ENCODE data around the gene CRAT.

The CRAT gene

GRCh38 chr9:129095908-129096307 lies 14.7 kb downstream of the CRAT start:
- intact Hi-C loops (cut with DNase I), result no loop called here

GRCh38 chr9:129095170-129095667 lies 15.4 kb downstream of the CRAT start:
- intact Hi-C loops (cut with DNase I), result no loop called here
- peak in 1 of 10 donors; percentile 73 for DNase-seq

More at GRCh38 chr9:129095908-129096307, 14.7 kb downstream of the CRAT start:
- peak in 1 of 10 donors; percentile 72 for DNase-seq

- intact Hi-C loops (cut with DNase I), result no loop called here
- no peak for DNase-seq
These were observed 16.0 kb downstream of the CRAT start for GRCh38 chr9:129094387-129095169.

GRCh38 chr9:129093602-129094386 lies 16.8 kb downstream of the CRAT start:
- intact Hi-C loops (cut with DNase I), result no loop called here
- peak in 1 of 10 donors; percentile 59 for DNase-seq

DNA sequence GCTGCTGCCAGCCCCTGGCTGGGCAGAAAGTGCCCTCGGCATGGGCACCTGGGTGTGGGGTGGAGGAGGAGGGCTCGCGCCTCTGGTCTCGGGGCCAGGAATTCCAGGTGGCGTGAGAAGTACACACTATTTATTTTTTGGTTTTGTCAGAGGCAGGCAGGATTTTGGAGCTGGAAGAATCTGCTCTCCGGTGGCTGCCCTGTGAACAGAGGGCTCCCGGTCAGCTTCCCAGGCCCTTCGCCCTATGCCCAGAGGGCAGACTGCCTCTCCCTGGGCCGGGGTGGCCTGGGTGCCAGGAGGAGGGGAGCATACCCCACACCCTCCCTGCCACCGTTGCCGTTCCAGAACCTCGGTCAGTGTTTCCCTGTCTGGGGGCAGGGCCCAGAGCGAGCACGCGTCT lies 21.3 kb downstream of the CRAT start:
- intact Hi-C loops (cut with DNase I), result no loop called here
- DNase-seq, result peak in 1 of 10 donors; percentile 75

- intact Hi-C loops (cut with DNase I), result no loop called here
- DNase-seq, result peak in 1 of 10 donors; percentile 56
These were observed 26.5 kb downstream of the CRAT start for GRCh38 chr9:129084087-129084486.

- intact Hi-C loops (cut with DNase I), result loop anchor here (2.0 kb wide), 1 partner anchor 45 kb away; the partner anchor contains the start of gene MIGA2
- no peak for DNase-seq
These were observed 29.1 kb downstream of the CRAT start for GRCh38 chr9:129081388-129081904.

DNA sequence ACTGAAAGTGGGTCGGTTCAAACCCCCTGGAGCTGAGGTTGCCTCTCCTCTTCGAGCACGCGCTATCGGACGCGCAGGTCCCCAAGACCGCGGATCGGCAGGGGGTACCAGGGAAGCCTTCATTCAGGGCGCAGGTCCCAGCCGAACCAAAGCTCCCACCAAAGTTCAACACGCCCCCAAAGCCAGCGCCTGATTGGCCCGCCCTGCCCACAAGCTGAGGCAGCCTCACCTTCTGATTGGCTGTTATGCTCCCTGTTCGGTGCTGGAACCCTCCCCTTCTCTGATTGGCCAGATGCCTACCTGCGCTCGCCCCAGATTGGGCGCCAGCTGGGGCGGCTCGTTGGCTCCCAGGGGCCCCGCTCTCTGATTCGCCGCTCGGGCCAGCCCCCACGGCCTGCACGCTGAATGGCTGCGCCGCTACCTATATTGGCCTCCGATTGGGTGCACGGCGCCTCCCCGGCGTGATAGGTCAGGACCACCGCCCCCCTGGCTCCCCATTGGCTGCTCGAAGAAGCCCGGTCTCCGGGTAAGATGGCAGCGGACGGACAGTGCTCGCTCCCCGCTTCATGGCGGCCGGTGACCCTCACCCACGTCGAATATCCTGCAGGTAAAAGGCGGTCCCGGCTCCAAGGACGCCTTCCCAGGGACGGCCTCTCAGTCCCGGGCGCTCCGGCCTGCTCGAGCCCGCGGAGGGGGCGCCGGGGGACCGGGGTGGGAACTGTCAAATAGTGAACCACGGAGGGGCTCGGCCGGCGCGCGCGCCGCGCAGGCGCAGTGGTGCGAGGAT lies 29.8 kb downstream of the CRAT start, which contains the start of gene DOLPP1:
Gene DOLPP1 (plus strand): TSS at position 511 of the 787 bp plus-strand sequence. CDS start 21 bp downstream, at position 532.
- DNase-seq, result peak; percentile 96 to 100 (median 98)
- intact Hi-C loops (cut with DNase I), result loop anchor here (2.0 kb wide), 1 partner anchor 44 kb away; the partner anchor contains the start of gene MIGA2

DNA sequence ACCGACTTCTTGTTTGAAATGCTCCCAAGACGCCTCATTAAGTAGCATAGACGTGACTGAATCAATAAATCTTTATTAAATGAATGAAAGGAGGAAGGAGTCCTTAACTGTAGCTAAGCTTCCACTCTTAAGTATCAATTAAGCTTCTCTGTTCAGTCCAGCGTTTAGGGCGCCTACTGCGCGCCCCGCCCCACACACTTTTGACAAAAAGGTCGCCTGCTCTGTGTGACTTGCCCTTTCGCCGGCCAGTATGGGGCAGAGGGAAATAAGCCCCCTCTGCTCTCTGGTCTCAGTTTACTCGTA lies 30.3 kb downstream of the CRAT start:
- intact Hi-C loops (cut with DNase I), result loop anchor here (2.0 kb wide), 1 partner anchor 43 kb away; the partner anchor contains the start of gene MIGA2
- no peak for DNase-seq

GRCh38 chr9:129079829-129080228 lies 30.8 kb downstream of the CRAT start:
- DNase-seq, result no peak
- intact Hi-C loops (cut with DNase I), result loop anchor here (2.0 kb wide), 1 partner anchor 43 kb away; the partner anchor contains the start of gene MIGA2

DNA sequence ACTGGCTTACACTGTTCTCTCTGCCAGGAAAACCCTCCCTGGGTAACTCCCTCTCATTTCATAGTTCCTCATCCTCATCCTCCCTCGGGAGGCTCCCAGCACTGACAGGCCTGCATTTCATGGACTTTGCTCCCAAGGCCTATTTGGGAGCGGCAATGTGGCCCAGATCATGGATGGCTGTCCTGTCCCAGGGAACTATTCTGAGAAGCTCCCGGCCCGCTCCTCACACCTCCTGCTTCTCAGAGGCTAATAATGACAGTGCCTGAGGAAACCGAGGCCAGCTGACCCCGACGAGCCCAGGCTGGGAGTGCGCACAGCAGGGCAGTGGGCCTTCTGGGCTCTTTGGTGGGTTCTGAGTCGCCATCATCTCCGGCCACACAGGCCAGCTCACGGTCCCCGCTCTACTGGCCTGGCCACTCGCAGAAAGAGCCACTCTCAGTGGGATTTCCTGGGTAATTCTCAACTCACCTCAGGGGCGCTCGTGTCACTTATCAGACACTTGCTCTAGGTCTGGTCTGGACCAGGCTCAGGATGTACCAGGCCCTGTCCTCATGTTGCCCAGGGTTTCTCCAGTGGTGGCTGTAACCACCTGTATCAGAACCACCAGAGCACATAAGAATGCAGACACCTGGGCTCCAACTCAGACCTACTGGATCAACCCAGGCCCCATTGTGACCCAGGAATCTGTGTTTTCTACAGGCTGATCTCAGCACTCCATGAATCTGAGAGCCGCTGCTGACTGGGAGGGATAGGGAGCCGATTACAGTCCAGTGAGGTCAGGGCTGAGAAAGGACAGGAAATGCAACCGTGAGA lies 31.7 kb downstream of the CRAT start:
- intact Hi-C loops (cut with DNase I), result no loop called here

GRCh38 chr9:129077236-129077635 lies 33.4 kb downstream of the CRAT start:
- no peak for DNase-seq
- intact Hi-C loops (cut with DNase I), result no loop called here

More for the DNA sequence above, 31.7 kb downstream of the CRAT start:
- peak in 1 of 10 donors; percentile 41 for DNase-seq

DNA sequence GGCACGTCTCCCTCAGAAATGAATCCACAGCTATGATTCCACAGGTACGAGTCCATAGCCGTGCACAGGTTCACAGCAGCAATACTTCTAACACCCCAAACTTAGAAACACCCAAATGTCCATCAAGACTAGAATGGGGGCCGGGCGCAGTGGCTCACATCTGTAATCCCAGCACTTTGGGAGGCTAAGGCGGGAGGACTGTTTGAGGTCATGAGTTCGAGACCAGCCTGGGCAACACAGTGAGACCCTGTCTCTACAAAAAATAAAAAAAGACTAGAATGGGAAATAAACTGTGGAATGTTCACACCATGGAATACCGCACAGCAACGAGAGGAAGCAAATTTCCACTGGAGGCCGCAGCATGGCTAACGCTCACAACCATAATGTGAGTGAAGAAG lies 34.0 kb downstream of the CRAT start:
- intact Hi-C loops (cut with DNase I), result no loop called here
- peak in 1 of 10 donors; percentile 53 for DNase-seq

- intact Hi-C loops (cut with DNase I), result no loop called here
- DNase-seq, result peak in 1 of 10 donors; percentile 32
These were observed 34.5 kb downstream of the CRAT start for GRCh38 chr9:129075996-129076639.

DNA sequence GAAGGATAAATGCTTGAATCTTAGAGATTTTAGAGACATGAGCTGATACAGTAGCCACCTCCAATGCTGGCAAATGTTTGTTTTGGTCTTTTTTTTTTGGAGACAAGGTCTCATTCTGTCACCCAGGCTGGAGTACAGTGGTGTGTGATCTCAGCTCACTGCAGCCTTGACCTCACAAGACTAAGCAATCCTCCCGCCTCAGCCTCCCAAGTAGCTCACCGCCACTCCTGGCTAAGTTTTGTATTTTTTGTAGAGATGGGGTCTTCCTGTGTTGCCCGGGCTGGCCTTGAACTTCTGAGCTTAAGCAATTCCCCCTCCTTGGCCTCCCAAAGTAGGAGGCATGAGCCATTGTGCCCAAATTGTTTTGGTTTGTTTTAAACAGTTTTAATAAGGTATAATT lies 36.5 kb downstream of the CRAT start:
- intact Hi-C loops (cut with DNase I), result no loop called here
- DNase-seq, result no peak

DNA sequence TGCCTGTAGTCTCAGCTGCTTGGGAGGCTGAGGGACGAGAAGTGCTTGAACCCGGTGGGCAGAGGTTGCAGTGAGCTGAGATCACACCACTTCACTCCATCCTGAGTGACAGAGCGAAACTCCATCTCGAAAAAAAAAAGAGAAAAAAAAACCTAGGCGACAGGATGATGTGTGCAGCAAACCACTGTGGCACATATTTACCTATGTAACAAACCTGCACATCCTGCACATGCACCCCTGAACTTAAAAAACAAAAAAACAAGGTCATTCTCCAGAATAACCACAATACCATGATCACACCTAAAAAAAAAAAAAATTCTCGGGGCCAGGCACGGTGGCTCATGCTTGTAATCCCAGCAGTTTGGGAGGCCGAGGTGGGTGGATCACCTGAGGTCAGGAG lies 37.2 kb downstream of the CRAT start:
- DNase-seq, result peak in 1 of 10 donors; percentile 53
- intact Hi-C loops (cut with DNase I), result no loop called here

- intact Hi-C loops (cut with DNase I), result no loop called here
- DNase-seq, result peak in 1 of 10 donors; percentile 78
These were observed 38.4 kb downstream of the CRAT start for GRCh38 chr9:129072171-129072570.

GRCh38 chr9:129071526-129072126 lies 39.0 kb downstream of the CRAT start:
- DNase-seq, result peak in 1 of 10 donors; percentile 63
- intact Hi-C loops (cut with DNase I), result no loop called here
